Breast epithelium (tissue), 4 donors: ENCODE data around the gene PTH1R. TPM values are rescaled to one million over a fixed set of nuclear protein-coding genes. Genes with fewer than 3 reads are reported as not detected.
A peak's percentile ranks its signal among the peaks of the same experiment; 100 is the strongest.

Source experiments
- DNase-seq, 2 donors: peaks; one replicate each; pipeline ENCODE4 v3.0.0-alpha.2; 2019; ENCODE audit warnings: low spot score in 2 of 2
- H3K27ac ChIP-seq, 2 donors: fragments of 200-600 bp; sonication (generic) in 1 of 2; one replicate each; pipeline ENCODE4 v1.5.1; 2016 to 2019; ENCODE audit warnings: mild to moderate bottlenecking in 1 of 2
- H3K27me3 ChIP-seq, 2 donors: fragments of 200-600 bp; sonication (generic) in 1 of 2; one replicate each; pipeline versions ENCODE4 v1.5.1 to v1.6.0; 2017 to 2019; ENCODE audit warnings: control low read depth in 1 of 2, mild to moderate bottlenecking in 1 of 2
- H3K36me3 ChIP-seq: fragments of 200-600 bp; one replicate; pipeline ENCODE4 v1.5.1; 2019
- H3K4me1 ChIP-seq, 2 donors: fragments of 200-600 bp; sonication (generic); one replicate each; pipeline ENCODE4 v1.5.1; 2016 to 2019; ENCODE audit warnings: control low read depth in 1 of 2
- H3K4me3 ChIP-seq, 3 donors: fragments of 200-600 bp; sonication (generic); 1 replicate in 2 of 3; 2 replicates in 1 of 3; pipeline ENCODE4 v1.5.1; 2016 to 2019; ENCODE audit warnings: mild to moderate bottlenecking in 3 of 3, moderate library complexity in 2 of 3
- H3K9me3 ChIP-seq, 2 donors: fragments of 200-600 bp; sonication (generic) in 1 of 2; one replicate each; pipeline ENCODE4 v1.5.1; 2016 to 2019; ENCODE audit warnings: control low read depth in 1 of 2
- POLR2A ChIP-seq: fragments of 450-650 bp; IDR thresholded peaks from one replicate; pipeline ENCODE4 v1.6.1; 2016; ENCODE audit warnings: antibody characterized with exemption, mild to moderate bottlenecking, moderate library complexity
- POLR2AphosphoS5 ChIP-seq, 3 donors: sonication (generic); formaldehyde crosslinking; IDR thresholded peaks; one replicate each; pipeline ENCODE4 v1.6.1; 2017; ENCODE audit warnings: antibody characterized with exemption in 3 of 3
- intact Hi-C: fragments of 100-400 bp; cut with DNase I; formaldehyde crosslinking; loops from one replicate; pipeline ENCODE4 v1.15.1; 2023; ENCODE audit warnings: low total_unique reads
- total RNA-seq, 3 donors: library from RNA; depleted of rRNA; stranded (reverse); fragments of >200 nt; gene quantifications; one replicate each; pipeline ENCODE4 v1.1.0, GENCODE V29; 2016
- TF ChIP-seq, protein P1 (sequence below), 3 donors: fragments of 450-650 bp; IDR thresholded peaks; one replicate each; pipeline ENCODE4 v1.5.1; 2016 to 2017; ENCODE audit warnings: antibody characterized with exemption in 3 of 3, mild to moderate bottlenecking in 3 of 3, moderate library complexity in 3 of 3

The PTH1R gene
- total RNA-seq, 3 donors from 2014 or later: 4.7 to 38.2 (median 13.4) TPM

DNA sequence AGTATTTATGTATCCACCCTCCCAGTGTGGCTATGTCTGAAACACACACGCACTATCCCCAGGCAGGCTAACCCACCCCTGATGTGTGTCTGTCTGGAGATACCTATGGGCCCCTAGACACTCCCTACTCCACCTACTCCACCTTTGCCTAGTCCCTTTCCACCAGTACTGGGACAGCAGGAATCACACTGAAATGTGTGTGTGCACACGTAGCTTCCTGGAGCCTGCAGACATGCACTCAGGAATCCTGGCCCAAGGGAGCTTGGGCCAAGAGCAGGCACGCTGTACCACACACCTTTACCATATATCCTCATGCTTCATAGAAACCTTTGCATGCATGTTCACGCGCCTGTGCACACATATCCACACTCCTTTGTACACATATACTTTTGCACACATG lies 6.9 kb upstream of the PTH1R start:
- no peak overlapping the region for H3K27ac ChIP-seq
- DNase-seq: no peak
- H3K9me3 ChIP-seq: no peaks in the 10 kb centered on the region
- TF ChIP-seq, protein P1, sequence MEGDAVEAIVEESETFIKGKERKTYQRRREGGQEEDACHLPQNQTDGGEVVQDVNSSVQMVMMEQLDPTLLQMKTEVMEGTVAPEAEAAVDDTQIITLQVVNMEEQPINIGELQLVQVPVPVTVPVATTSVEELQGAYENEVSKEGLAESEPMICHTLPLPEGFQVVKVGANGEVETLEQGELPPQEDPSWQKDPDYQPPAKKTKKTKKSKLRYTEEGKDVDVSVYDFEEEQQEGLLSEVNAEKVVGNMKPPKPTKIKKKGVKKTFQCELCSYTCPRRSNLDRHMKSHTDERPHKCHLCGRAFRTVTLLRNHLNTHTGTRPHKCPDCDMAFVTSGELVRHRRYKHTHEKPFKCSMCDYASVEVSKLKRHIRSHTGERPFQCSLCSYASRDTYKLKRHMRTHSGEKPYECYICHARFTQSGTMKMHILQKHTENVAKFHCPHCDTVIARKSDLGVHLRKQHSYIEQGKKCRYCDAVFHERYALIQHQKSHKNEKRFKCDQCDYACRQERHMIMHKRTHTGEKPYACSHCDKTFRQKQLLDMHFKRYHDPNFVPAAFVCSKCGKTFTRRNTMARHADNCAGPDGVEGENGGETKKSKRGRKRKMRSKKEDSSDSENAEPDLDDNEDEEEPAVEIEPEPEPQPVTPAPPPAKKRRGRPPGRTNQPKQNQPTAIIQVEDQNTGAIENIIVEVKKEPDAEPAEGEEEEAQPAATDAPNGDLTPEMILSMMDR (IDR thresholded peaks at IDR 0.05): no peak
- TF ChIP-seq POLR2A: no peak
- TF ChIP-seq POLR2AphosphoS5 (IDR thresholded peaks at IDR 0.05): no peak
- intact Hi-C loops: loop anchor here (10.0 kb wide), 1 partner anchor 786 kb away; no protein-coding TSS in a partner anchor
- H3K4me3 ChIP-seq: no peak overlapping the region
- no peaks in the 10 kb centered on the region for H3K36me3 ChIP-seq
- peaks cover 7 to 21% of the 10 kb centered on the region in 2 donors for H3K4me1 ChIP-seq
- H3K27me3 ChIP-seq: no peaks in the 10 kb centered on the region

DNA sequence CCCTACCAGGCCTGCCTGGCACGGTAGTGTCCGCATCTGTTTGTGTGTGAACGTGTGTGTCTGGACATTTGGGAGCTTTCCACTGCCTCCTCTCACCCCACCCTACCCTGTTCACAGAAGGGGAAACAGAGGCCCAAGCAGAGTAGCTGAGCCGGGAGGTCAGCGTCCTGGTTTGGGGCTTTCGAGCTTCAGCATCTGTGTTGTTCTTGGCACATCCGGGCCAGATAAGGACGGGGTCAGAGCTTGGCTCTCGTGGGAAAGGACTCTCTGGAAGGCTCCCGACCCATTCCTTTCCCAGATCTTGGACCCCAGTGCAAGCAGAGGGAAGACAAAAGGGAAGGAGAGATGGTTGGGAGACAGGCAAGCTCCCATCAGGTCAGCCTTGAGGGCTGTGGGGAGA lies 6.3 kb upstream of the PTH1R start:
- H3K27me3 ChIP-seq: no peaks in the 10 kb centered on the region
- H3K36me3 ChIP-seq: no peaks in the 10 kb centered on the region
- DNase-seq: no peak
- H3K4me1 ChIP-seq: peaks cover 2 to 21% of the 10 kb centered on the region in 2 donors
- intact Hi-C loops: loop anchor here (10.0 kb wide), 1 partner anchor 786 kb away; no protein-coding TSS in a partner anchor
- TF ChIP-seq POLR2AphosphoS5 (IDR thresholded peaks at IDR 0.05): no peak
- TF ChIP-seq, protein P1 (IDR thresholded peaks at IDR 0.05): no peak
- H3K9me3 ChIP-seq: no peaks in the 10 kb centered on the region
- no peak overlapping the region for H3K4me3 ChIP-seq
- H3K27ac ChIP-seq: no peak overlapping the region

DNA sequence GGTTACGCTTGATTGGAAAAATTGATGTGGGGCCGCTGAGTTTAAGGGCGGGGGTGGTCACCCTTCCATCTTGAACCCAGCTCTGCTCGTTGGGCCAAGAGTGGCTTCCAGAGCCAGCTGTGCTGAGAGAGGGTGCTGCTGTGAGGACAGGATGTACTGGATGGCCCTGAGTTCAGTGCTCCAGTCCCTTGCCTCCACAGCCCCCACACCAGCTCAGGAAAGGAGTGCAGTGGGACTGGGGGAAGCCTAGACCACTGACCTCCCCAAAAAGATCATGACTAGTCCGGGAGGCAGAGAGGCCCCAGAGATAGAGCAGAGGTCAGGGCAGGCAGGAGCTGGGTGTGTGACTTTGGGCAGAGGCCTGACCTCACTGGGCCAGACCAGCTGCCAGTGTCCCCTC lies 4.0 kb upstream of the PTH1R start:
- no peak overlapping the region for H3K27ac ChIP-seq
- H3K36me3 ChIP-seq: no peaks in the 10 kb centered on the region
- no peak overlapping the region for H3K4me3 ChIP-seq
- intact Hi-C loops: loop anchor here (10.0 kb wide), 1 partner anchor 789 kb away; no protein-coding TSS in a partner anchor
- no peaks in the 10 kb centered on the region for H3K9me3 ChIP-seq
- no peak for TF ChIP-seq POLR2AphosphoS5 (IDR thresholded peaks at IDR 0.05)
- TF ChIP-seq POLR2A: no peak
- TF ChIP-seq, protein P1 (IDR thresholded peaks at IDR 0.05): no peak
- DNase-seq: no peak
- H3K27me3 ChIP-seq: no peaks in the 10 kb centered on the region
- peaks cover under 1 to 2% of the 10 kb centered on the region in 2 donors for H3K4me1 ChIP-seq

DNA sequence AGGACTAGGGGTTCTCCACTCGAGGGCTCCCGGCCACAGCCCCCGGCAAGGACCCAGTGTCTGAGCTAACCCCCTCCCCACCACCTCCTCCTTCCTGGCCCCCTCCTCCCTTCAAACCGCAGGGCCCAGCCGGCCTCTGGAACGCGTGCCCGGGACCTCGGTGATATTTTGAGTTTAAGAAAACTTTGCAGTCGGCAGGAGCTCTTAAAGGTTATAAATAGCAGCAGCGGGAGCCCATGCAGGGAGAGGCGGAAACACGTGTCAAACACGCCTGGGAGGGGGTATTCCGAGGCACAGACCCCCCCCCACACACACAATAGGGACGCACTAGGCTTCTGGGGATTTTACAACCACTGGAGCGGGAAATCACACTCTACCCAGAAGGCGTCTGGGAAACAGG lies 3.1 kb upstream of the PTH1R start:
- H3K9me3 ChIP-seq: no peaks in the 10 kb centered on the region
- no peak overlapping the region for H3K4me3 ChIP-seq
- H3K4me1 ChIP-seq: no peaks in the 10 kb centered on the region
- intact Hi-C loops: loop anchor here (10.0 kb wide), 1 partner anchor 790 kb away; no protein-coding TSS in a partner anchor
- TF ChIP-seq, protein P1 (IDR thresholded peaks at IDR 0.05): no peak
- TF ChIP-seq POLR2A (no peak), POLR2AphosphoS5 (IDR thresholded peaks at IDR 0.05) (no peak)
- DNase-seq: no peak
- H3K36me3 ChIP-seq: no peaks in the 10 kb centered on the region
- no peaks in the 10 kb centered on the region for H3K27me3 ChIP-seq
- H3K27ac ChIP-seq: peak overlapping the region in 1 of 2 donors; percentile 48

DNA sequence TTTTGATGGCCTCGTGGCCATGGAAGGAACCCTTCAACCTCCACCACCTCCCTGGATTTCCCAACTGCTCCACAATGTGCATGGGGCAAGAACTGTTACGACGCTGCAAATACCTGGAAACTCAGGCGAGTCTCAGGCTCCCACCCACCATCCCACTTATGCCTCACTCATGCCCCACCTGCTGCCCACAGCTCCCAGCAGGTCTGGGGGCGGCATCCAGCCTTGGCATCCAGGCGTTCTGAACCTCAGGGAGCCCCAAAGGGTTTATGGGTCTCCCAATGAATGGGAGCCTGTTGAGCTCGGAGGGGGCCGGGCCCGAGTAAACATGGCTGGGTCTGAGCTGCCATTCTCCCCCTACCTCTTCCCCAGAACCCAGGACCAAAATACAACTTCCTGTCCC lies 2.0 kb upstream of the PTH1R start:
- H3K4me1 ChIP-seq: no peaks in the 10 kb centered on the region
- no peak overlapping the region for H3K27ac ChIP-seq
- no peaks in the 10 kb centered on the region for H3K9me3 ChIP-seq
- no peaks in the 10 kb centered on the region for H3K27me3 ChIP-seq
- intact Hi-C loops: loop anchor here (10.0 kb wide), 1 partner anchor 791 kb away; no protein-coding TSS in a partner anchor
- DNase-seq: no peak
- no peaks in the 10 kb centered on the region for H3K36me3 ChIP-seq
- no peak overlapping the region for H3K4me3 ChIP-seq
- no peak for TF ChIP-seq POLR2A
- no peak for TF ChIP-seq POLR2AphosphoS5 (IDR thresholded peaks at IDR 0.05)
- TF ChIP-seq, protein P1 (IDR thresholded peaks at IDR 0.05): no peak
